ENCODE measurements around the gene YARS1. TPM values are rescaled to one million over a fixed set of nuclear protein-coding genes. Genes with fewer than 3 reads are reported as not detected.
"Not testable (repeated sequence)": the region's sequence is repeated elsewhere in the genome, so short reads cannot be mapped to it uniquely, and the experiment has no call there.

Gene YARS1
- total RNA-seq, 1 donor from 2014 or later = 29.8 TPM

- DNase-seq (ENCODE audit: missing footprints) (no peak), ATAC-seq (no peak)
- intact Hi-C loops (cut with DNase I) = no loop called here
Measured at GRCh38 chr1:32818804-32819541, 1.8 kb upstream of the YARS1 start.

GRCh38 chr1:32817815-32818786, 943 bp upstream of the YARS1 start:
- DNase-seq (ENCODE audit: missing footprints) (peak; percentile 89), ATAC-seq (peak; percentile 64)
- intact Hi-C loops (cut with DNase I) = loop anchor here (2.0 kb wide), 1 partner anchor 55 kb away; no protein-coding TSS in a partner anchor

DNA sequence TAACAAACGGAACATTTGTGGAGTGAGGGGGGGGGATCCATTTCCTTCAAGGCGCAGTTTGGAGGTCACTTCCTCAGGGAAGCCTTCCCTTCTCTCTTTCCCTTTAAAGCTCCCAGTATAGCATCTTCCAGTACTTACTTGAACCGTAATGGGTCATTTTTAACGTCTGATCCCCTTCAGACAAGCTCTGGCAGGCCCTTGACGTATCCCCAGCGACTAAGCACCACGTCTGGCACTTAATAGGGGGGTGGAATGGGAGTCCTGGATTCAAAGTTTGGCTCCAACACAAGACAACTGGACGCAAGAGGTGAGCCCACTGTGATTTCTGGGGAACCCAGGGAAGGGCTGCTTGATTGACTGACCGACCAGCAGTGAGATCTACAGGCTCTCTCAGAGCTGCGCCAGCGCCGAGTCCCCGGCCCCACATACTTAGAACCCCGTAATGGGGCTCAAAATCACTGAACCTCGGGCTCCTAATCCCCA, 441 bp downstream of the YARS1 start:
- intact Hi-C loops (cut with DNase I) = loop anchor here (2.0 kb wide), 1 partner anchor 56 kb away; no protein-coding TSS in a partner anchor
- ATAC-seq (no peak), DNase-seq (ENCODE audit: missing footprints) (no peak)

GRCh38 chr1:32813941-32814739, 3.0 kb downstream of the YARS1 start:
- no peak for ATAC-seq
- intact Hi-C loops (cut with DNase I) = no loop called here
- no peak for DNase-seq (ENCODE audit: missing footprints)

- intact Hi-C loops (cut with DNase I) = no loop called here
- ATAC-seq = no peak
- DNase-seq (ENCODE audit: missing footprints) = no peak
Measured at GRCh38 chr1:32811917-32812316, 5.2 kb downstream of the YARS1 start.

DNA sequence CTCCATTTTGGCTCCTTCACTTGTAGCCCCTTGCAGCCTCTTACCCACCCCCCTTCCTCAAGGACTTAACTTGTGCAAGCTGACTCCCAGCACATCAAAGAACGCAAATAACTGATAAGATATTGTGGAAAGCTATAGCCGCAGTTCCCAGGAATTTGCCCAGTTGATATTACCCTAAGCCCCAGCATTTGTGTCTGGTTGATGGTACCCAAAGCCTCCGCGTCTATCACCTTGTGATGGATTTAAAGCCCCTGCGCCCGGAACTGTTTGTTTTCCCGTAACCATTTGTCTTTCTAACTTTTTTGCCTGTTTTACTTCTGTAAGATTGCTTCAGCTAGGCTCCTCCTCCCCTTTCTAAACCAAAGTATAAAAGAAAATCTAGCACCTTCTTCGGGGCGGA, 5.9 kb downstream of the YARS1 start:
- DNase-seq (ENCODE audit: missing footprints) (no peak), ATAC-seq (no peak)
- intact Hi-C loops (cut with DNase I) = no loop called here

GRCh38 chr1:32810358-32810757, 6.8 kb downstream of the YARS1 start:
- DNase-seq (ENCODE audit: missing footprints) = no peak
- intact Hi-C loops (cut with DNase I) = no loop called here
- ATAC-seq = no peak

GRCh38 chr1:32808580-32808979, 8.6 kb downstream of the YARS1 start:
- DNase-seq (ENCODE audit: missing footprints) (no peak), ATAC-seq (no peak)
- intact Hi-C loops (cut with DNase I) = no loop called here

DNA sequence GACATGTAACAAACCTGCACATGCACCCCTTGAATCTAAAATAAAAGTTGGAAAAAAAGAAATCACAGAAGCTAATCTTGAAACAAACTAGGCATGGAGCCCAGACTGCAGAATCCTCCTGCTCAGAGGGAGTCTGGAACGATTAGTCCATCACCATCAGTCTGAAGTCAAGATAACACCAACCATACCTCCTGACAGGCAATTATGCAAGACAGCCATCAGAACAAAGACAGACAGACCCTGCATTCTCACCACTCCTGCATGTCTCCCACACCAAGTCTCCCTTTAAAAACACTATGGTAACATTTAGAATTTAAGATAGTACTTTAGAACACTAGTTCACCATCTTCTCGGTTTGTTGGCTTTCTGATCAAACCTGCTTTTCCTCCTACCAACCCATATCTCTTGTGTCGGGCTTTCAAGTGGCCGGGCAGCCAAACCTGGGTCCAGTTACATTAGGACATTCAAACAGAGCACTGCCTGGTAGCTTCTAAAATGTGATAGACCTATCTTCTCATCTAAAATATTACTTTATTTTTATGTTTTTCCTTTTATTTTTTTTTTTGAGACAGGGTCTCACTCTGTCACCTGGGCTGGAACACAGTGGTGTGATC, 10.1 kb downstream of the YARS1 start:
- ATAC-seq (no peak), DNase-seq (ENCODE audit: missing footprints) (no peak)
- intact Hi-C loops (cut with DNase I) = no loop called here

GRCh38 chr1:32806290-32806689, 10.9 kb downstream of the YARS1 start:
- ATAC-seq = peak; percentile 26
- intact Hi-C loops (cut with DNase I) = no loop called here
- DNase-seq (ENCODE audit: missing footprints) = no peak

GRCh38 chr1:32804460-32804859, 12.7 kb downstream of the YARS1 start:
- ATAC-seq; intact Hi-C loops (cut with DNase I); DNase-seq (ENCODE audit: missing footprints): not testable (repeated sequence)

DNA sequence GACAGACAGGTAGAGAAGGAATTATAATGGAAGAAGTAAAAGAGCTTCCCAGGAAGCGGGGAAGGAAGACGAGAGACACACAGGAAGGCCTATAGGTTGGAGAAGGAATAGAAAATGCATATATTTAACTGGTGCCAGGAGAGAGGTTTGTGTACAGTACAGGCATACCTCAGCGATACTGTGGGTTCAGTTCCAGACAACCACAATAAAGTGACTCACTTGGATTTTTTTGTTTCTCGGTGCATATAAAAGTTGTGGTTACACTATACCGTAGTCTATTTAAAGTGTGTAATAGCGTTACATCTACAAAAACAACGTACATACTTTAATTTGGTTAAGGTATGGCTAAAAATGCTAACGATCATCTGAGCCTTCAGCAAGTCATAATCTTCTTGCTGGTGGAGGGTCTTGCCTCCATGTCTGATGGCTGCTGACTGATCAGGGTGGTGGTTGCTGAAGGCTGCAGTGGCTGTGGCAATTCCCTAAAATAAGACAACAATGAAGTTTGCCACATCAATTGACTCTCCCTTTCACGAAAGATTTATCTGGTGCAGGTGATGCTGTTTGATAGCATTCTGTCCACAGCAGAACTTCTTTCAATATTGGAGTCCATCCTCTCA, 16.0 kb downstream of the YARS1 start:
- ATAC-seq (no peak), DNase-seq (ENCODE audit: missing footprints) (no peak)
- intact Hi-C loops (cut with DNase I) = no loop called here

- DNase-seq (ENCODE audit: missing footprints) (no peak), ATAC-seq (no peak)
- intact Hi-C loops (cut with DNase I) = no loop called here
Measured at GRCh38 chr1:32798679-32799416, 18.3 kb downstream of the YARS1 start.

DNA sequence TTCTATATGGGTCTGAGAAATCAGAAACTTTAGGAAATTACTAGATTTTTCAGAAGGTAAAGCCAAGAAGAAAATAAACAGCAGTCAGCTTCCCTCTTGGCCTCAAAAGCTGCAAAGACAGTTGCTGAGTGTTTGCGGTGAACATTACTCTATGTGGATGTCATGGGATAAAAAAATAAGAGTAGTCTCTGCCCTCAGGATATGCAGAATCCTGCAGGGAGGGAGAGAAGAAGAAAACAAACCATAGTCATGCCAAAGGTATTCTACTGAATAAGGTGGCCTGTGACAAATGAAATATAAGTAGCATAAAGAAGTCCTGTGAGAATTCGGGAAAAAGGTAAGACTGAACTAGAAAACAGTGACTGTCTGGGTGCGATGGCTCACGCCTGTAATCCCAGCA, 19.0 kb downstream of the YARS1 start:
- ATAC-seq = no peak
- intact Hi-C loops (cut with DNase I) = no loop called here

GRCh38 chr1:32797456-32797855, 19.7 kb downstream of the YARS1 start:
- intact Hi-C loops (cut with DNase I) = no loop called here
- no peak for DNase-seq (ENCODE audit: missing footprints)
- ATAC-seq = no peak

More for the DNA sequence above, 19.0 kb downstream of the YARS1 start:
- no peak for DNase-seq (ENCODE audit: missing footprints)

- ATAC-seq; DNase-seq (ENCODE audit: missing footprints); intact Hi-C loops (cut with DNase I): not testable (repeated sequence)
Measured at GRCh38 chr1:32795763-32796162, 21.4 kb downstream of the YARS1 start.

GRCh38 chr1:32791881-32792280, 25.3 kb downstream of the YARS1 start:
- intact Hi-C loops (cut with DNase I) = no loop called here
- DNase-seq (ENCODE audit: missing footprints) = no peak
- ATAC-seq = no peak

All from Right ventricle myocardium inferior (tissue), 1 donor.